ENCODE data around the gene TFCP2.
"Not testable (repeated sequence)": the region's sequence is repeated elsewhere in the genome, so short reads cannot be mapped to it uniquely, and the experiment has no call there.

TFCP2 gene, protein sequence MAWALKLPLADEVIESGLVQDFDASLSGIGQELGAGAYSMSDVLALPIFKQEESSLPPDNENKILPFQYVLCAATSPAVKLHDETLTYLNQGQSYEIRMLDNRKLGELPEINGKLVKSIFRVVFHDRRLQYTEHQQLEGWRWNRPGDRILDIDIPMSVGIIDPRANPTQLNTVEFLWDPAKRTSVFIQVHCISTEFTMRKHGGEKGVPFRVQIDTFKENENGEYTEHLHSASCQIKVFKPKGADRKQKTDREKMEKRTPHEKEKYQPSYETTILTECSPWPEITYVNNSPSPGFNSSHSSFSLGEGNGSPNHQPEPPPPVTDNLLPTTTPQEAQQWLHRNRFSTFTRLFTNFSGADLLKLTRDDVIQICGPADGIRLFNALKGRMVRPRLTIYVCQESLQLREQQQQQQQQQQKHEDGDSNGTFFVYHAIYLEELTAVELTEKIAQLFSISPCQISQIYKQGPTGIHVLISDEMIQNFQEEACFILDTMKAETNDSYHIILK

DNA sequence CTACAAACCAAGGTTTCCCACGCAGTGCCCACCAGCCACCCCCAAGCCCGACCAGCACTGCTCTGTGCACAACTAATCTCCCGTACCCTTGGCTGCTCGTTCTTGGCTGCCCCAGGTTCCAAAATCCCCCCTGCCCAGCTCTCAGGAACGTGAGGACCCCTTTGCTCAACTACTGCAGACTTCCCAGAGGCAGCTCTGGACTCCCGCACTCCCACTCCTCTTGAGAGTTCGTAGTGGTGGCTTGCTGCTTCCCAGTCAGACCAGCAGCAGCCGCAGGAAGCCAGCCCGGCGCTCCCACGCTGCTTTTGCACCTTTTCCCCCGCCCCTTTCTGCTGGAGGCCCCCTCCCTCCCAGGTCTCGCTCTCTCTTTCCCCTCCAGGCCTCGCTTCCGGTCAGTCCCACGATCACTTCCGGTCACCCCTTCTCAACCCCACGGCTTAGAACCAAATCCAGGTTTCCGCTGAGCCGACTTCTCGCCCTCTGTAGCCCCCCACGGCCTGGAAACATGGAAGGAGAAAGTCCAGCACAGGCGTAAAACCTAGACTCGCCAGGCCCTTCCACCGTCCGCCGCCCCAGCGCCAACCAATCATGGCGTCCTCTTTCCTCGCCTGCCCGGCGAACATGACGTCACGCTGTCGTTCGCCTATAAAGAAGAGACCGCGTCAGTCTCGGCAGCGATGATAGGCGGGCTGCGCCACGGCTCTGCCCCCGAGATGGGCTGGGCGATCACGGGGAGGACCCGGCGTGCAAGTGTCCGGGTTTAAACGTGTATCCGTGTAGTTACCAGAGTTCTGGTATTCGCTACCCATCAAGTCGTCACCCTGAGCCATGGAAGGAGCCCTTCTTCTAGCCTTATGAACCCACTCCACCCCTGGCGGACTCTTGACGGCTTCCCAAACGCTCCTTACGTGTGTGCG lies at the start of gene TFCP2:
TSS of gene TFCP2 (minus strand) at position 621 of the 917 bp plus-strand sequence. CDS start 713 bp downstream, outside the sequence.
- peak; percentile 81 to 89 for DNase-seq (ENCODE audit: low read depth in 2 of 2)

DNA sequence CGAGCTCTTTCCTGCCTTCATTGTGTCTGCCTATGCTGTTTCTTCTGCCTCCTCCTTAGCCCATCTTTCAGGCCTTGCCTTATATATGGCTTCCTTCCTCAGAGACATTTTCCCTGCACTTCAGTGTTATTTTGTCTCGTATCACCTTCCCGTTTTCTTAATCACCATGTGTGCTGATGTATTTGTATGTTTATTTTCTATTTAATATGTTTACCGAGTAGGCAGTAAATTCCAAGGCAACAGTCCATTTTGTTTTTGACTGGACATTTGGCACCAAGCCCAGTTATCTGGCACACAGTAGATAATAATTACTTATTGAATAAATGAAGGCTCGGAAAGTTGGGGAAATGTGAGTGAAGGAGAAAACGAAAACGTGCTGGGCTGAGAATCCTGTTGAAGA lies 49.5 kb upstream of the TFCP2 start:
- DNase-seq (ENCODE audit: low read depth in 2 of 2) = no peak

DNA sequence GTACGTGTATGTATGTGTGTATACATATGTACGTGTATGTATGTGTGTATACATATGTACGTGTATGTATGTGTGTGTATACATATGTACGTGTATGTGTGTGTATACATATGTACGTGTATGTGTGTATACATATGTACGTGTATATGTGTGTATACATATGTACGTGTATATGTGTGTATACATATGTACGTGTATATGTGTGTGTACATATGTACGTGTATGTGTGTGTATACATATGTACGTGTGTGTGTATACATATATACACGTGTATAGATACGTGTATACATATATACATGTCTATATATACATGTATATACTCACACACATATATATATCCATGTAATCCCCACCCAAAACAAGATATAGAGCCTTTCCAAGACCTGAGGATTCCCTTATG lies 46.9 kb upstream of the TFCP2 start:
- DNase-seq (ENCODE audit: low read depth in 2 of 2) = not testable (repeated sequence)

DNA sequence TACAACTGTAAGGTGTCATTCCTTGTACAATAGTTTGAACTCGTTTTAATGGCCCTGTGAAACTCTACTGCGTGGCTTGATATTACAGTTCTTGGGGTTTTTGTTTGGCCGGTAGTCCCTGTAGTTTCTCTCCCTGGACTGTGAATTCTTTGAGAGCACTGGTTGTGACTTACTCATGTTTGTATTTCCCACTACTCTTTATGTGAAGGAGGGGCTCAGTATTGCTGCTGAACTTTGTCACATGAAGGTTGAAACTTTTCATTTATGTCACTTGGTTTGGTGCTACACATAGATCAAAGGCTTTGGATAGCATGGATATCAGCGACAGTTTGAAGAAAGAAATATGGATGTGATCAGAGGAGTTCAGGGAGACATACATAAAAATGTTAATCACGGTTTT lies 46.4 kb upstream of the TFCP2 start:
- no peak for DNase-seq (ENCODE audit: low read depth in 2 of 2)

DNA sequence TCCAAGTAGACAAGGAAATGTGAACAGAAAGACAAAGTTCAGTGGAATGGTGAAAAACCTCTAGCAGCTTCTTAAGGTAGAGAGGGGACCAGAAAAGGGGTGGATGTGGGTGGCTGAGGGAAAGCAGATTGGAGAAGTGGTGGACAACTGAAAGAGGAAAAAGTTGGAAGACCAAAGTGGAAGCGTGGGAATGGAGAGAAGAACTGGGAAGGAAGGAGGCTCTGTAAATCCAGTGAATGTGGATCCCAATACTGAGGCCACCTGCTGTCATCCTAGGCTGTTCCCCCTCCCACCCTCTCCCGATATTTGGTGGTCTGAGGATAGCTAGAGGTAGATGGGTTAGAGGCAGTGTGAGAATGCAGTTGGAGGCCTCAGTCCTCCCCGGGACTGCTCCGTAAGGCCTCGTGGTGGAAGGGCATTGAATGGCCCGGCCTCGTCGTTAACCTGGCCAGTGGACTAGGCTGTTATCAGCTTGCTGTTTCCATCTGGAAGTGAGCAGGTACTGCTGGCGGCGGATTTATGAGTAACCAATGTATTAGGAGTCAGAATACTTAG lies 45.7 kb upstream of the TFCP2 start:
- no peak for DNase-seq (ENCODE audit: low read depth in 2 of 2)

DNA sequence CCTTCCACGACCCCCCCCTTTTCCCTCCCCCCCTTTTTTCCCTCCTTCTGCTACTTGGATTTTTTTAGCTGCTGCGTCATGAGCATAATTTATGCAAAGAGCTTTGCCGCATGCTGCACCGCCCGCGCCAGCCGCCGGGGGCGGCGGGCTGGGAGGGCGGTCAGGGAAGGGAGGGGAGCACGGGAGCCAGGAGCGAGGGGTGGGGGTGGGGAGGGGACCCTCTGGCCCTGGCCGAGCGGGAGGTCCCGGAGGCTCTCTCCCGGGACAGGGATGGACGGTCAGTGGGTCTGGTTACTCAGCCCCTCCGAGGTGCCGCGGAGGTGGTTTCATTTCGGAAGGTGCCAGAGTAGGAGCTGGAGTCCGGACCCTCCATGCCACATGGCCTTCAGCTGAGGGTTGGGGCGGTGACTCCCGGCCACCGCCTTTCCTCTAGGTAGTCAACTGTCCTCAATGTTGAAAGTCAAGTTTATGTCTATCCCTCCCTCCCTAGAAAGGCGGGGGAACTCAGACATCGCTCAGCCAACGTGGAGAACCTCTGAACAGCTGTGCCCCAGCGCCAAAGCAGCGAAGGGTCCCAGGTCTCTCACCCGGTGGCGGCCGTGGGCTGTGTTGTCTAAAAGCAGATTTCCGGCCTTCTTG lies 45.2 kb upstream of the TFCP2 start, which contains the start of gene POU6F1:
TSS of gene POU6F1 (minus strand) at position 95 of the 639 bp plus-strand sequence. CDS start 11,226 bp downstream, outside the sequence.
- DNase-seq (ENCODE audit: low read depth in 2 of 2) = peak; percentile 42 to 48

DNA sequence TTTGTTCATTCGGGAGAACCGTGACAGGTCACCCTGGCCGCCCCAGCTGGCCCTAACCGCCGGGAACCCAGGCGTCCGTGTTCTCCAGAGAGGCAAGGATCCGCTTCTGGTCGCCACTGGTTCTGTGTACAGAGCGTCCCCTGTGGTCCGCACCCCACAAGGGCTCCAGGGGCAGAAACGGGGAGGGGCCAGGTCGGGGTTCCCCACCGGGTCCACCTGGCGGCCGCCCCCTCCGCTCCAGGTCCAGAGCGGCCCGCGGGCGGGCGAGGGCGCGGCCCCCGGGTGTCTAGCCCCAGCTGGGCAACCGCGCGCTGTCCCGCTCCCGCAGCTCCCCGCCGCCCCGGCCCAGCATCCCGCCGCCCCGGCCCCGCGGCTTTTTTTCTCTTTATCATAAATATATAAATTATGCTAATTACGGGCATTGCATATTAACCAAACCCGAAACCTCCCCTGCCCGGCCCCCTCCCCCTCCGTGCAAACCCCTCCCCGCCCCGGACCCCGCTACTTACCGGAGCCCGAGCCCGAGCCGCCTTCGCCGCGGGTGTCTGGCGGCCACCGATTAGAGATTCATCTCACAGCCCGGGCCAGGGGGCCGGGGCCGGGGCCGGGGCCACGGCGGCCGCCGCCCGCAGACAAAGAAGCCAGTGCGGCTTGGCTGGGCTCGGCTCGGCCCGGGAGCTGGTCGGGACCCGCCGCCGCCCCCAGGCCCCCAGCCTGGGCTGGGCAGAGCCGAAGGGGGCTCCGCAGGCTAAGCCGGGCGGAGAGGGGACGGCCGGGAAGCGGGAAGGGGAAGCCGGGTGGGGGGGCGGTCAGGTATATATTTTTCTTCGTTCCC lies 44.4 kb upstream of the TFCP2 start:
- DNase-seq (ENCODE audit: low read depth in 2 of 2) = peak; percentile 6 to 15

DNA sequence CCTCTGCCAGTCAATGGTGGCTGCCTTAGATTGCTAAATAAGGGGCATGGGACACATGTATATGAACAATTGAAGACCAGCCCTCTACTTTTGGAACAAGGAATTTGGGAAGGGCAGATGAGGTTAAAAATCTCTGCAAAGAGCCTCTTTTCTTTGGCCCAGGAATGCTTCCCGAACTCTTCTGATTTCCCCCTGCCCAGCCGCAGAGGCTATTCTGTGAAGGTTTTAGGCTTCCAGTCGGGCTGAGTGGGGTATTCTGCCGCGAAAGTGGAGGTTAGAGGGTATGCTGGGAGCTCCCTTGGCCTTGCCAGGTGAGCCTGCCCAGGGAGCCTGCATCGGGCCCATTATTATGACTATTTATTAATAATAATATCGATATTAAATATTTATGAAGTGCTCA lies 43.7 kb upstream of the TFCP2 start:
- DNase-seq (ENCODE audit: low read depth in 2 of 2) = no peak

DNA sequence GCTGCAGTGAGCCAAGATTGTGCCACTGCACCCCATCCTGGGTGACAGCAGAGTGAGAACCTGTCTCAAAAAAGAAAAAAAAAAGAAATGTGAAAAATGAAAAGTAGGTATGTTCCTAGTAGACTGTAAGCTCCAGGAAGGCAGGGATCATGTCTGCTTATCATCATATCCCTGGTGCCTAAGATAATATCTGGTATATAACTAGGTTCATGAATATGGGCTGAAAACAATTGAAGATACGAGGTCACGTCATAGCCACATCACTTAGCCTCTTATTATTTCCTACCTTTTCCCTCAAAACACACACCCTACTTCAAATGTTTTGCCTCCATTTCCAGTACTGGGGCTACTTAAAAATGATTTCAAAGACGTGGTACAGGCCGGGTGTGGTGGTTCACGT lies 42.0 kb upstream of the TFCP2 start:
- no peak for DNase-seq (ENCODE audit: low read depth in 2 of 2)

DNA sequence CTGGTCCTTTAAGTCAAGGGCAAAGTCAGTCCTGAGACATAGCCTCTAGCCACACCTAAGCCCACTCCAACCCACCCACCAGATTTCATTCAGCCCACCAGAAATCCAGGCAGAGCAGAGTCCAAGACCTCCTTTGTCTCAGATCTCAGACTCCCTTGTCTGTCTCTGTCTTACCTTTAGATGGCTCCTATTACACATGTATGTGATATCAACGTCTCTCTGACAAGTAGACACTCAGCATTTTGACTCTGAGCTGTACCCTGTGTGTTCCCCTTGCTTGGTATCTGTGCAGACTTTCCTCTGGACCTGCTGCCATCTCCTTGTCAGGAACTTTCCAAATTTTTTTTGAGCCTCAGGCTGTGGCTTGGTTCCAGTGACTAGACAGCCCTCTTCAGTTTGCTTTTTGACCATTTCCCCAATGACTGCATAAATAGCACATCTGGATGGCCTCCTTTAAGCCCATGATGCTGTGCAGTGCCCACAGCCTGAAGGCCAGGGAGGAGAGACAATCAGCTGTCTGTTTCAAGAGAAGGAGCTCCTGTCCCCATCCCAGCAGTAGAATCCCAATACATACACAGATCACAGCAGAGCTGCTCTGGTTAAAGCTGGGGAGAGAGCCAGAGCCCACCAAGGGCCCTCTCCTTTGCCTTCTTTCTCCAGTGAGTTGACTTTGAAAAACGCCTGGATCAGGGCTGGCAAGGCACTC lies 37.9 kb upstream of the TFCP2 start:
- no peak for DNase-seq (ENCODE audit: low read depth in 2 of 2)

DNA sequence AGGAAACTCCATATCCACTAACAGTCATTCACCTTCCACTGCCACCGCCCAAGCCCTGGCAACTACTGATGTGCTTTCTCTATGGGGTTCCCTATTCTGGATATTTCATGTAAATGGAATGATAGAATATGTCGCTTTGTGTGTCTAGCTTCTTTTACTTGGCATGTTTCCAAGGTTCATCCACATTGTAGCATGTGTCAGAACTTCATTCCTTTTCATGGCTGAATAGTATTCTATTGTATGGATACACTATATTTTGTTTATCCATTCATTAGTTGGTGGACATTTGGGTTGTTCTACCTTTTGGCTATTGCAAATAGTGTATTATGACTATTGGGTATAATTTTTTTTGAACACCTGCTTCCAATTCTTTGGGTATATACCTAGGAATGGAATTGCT lies 36.3 kb upstream of the TFCP2 start:
- DNase-seq (ENCODE audit: low read depth in 2 of 2) = no peak

DNA sequence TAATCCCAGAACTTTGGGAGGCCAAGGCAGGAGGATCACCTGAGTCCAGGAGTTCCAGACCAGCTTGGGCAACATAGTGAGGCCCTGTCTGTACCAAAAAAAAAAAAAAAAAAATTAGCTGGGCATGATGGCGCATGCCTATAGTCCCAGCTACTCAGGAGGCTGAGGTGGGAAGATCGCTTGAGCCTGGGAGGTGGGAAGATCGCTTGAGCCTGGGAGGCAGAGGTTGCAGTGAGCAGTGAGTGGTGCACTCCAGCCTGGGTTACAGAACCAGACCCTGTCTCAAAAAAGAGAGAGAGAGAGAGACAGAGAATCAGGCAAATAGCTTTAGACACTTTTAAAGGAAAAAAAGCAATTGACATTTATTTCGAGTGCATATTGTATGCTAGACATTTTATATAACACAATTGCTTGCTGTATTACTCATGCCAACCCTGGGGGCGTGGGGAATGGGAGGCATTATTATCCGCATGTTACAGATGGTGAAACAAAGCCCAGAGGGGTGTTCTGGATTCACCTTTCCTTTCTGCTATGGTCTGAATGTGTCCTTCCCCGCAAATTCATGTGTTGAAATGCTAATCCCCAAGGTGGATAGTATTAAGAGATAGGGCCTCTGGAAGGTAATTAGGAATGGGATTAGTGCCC lies 35.2 kb upstream of the TFCP2 start:
- no peak for DNase-seq (ENCODE audit: low read depth in 2 of 2)

DNA sequence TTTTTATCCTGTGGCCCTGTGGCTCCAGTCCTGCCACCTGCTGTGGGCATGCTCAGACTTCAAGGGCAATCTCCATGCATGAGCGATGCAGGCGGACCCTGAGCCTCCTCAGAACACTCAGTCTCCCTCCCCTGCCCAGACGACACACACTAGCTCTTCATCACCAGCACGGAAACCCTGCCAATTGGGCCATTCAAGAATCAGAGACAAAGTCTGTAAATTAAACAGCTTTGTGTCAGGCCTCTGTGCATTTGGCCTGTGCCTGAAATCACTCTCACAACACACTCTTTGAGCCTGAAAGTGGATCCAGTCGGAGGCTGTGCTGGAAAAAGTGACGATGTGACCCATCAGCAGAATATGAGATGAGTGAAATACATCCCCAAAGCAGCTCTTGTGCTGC lies 32.4 kb upstream of the TFCP2 start:
- no peak for DNase-seq (ENCODE audit: low read depth in 2 of 2)

DNA sequence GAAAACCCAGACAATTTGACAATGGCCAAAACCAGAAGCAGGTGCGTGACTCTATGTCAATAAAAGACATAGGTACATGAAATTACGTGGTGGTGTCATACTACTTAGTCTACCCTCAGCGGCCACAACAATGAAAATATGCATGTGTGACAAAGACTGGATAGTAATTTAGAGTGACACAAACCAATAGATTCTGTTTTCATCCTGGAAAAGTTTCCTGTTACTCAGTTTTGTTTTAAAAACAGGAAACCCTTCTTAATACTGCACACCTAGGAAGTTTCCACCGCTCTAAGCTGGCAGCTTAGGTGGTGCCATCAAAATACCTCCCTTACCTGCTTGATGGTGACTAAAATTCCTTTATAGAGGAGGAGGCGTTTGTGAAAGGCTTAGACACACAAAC lies 29.8 kb upstream of the TFCP2 start:
- no peak for DNase-seq (ENCODE audit: low read depth in 2 of 2)

DNA sequence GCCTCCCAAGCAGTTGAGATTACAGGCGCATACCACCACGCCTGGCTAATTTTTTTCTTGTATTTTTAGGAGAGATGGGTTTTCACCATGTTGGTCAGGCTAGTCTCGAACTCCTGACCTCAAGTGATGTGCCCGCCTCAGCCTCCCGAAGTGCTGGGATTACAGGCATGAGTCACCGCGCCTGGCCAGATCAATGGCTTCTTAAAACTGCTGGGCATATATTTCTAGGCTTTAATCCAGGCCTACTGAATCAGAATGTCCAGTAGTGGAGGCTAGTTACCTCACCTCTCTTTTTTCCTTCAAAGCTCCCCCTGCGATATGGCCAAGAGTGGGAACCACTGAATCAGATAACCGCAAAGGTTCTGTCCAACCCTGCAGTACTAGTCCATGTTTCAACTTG lies 27.9 kb upstream of the TFCP2 start:
- DNase-seq (ENCODE audit: low read depth in 2 of 2) = no peak

DNA sequence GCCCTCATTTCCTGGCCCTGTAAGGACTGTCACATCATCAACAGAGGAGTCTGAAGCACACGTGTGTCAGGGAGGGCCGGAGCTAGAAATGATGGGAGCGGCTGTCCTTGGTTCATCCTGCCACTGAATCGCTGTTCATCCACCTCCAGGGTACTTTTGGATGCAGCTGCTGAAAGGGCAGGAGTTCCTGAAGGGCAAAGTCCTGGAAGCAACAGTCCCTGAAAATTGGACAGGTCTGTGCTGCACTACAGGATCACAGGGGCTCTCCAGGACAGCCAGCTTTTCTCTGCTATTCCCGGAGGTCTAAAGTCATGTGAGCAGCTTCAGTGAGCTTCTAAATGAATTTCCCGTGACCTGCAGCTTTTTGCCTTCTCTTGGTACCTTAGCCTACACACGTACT lies 27.2 kb upstream of the TFCP2 start:
- no peak for DNase-seq (ENCODE audit: low read depth in 2 of 2)

DNA sequence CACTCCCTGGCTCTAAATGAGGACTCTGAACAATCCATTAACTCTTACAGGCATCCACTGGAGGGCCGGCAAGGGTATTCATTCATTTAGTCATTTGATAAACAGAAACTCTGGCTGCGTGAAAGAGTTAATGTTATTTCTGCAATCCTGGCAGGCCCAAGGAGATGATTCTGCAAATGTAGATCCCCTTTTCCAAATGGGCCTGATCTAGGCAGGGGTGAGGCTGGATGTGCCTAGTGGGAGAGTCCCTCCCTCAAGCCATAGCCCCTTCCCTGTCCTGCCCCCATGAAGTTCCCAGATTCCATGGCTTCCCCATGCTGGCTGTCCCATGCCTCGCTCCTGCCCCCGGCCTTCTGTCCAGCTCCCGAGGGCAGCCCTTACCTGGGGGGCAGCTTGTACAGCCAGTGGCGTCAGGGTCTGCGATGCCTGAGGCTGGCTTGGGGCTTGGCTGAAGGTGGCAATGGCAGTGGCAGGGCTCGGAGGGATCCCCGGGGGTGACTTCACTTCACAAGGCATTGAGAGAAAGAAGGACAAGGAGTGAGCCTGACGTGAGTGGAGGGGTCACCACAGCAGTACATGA lies 26.5 kb upstream of the TFCP2 start:
- DNase-seq (ENCODE audit: low read depth in 2 of 2) = no peak

DNA sequence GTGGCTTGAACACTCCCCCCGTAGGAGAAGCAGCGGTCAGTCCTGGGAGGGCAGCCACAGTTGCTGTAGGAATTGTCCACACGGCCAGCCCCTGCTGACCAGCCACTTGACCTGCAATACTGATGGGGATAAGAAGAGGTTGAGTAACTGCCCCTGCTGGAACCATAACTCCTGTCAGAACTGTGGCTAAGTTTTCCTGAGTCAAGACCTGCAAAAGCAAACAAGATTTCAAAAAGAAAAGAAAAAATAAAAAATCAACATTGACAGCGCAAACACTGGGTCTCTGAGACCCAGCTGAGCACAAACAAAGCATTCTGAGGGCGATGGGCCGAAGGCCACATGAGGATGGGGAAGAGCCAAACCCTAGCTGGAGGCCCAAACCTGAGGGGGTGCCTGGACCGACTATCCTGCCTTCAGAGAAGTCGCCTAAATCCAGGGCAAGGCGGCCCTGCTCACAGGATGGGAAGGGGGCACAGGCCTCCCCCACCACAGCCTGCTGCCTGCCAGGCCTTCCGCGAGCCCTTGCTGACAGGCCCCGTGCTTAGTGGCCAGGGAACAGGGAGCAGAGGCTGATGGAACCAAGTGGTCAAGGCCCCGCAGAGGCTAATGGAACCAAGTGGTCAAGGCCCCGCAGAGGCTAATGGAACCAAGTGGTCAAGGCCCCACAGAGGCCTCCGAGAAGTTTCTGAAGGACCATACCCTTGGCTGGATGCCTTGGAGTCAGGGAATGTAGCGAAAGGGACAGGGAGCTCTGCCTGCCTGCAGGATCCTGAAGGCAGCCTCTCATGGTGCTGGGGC lies 25.8 kb upstream of the TFCP2 start:
- DNase-seq (ENCODE audit: low read depth in 2 of 2) = no peak
